Transverse colon (tissue), 4 donors: ENCODE data around the gene TNFSF13. TPM values are rescaled to one million over a fixed set of nuclear protein-coding genes. Genes with fewer than 3 reads are reported as not detected.

Experiments used
- DNase-seq: peaks from one replicate; pipeline ENCODE4 v3.0.0-alpha.2; 2019
- H3K27ac ChIP-seq, 4 donors: fragments of 200-600 bp; sonication (generic); 2 replicates each; pipeline ENCODE4 v1.5.1; 2016 to 2018; ENCODE audit warnings: inconsistent platforms in 4 of 4
- H3K27me3 ChIP-seq: fragments of 200-600 bp; sonication (generic); 2 replicates; pipeline ENCODE4 v1.5.1; 2017; ENCODE audit warnings: inconsistent platforms
- H3K36me3 ChIP-seq, 4 donors: fragments of 200-600 bp; sonication (generic); 2 replicates each; pipeline ENCODE4 v1.5.1; 2017 to 2019; ENCODE audit warnings: inconsistent platforms in 4 of 4
- H3K4me1 ChIP-seq, 4 donors: fragments of 200-600 bp; sonication (generic); 2 replicates each; pipeline ENCODE4 v1.5.1; 2017 to 2020; ENCODE audit warnings: inconsistent platforms in 4 of 4
- H3K4me3 ChIP-seq, 4 donors: fragments of 200-600 bp; sonication (generic); 1 replicate in 1 of 4; 2 replicates in 3 of 4; pipeline versions ENCODE4 v1.5.1 to v1.6.1; 2017 to 2019; ENCODE audit warnings: inconsistent platforms in 4 of 4
- H3K9me3 ChIP-seq, 2 donors: fragments of 200-600 bp; sonication (generic); 2 replicates each; pipeline ENCODE4 v1.5.1; 2017 to 2019; ENCODE audit warnings: inconsistent platforms in 2 of 2
- CTCF ChIP-seq, 5 experiments: fragments of 200-600 bp in 3 of 5; fragments of 450-650 bp in 2 of 5; sonication (generic) in 3 of 5; IDR thresholded peaks; 1 replicate in 2 of 5; 2 replicates in 3 of 5; pipeline ENCODE4 v1.5.1; 2016 to 2017; ENCODE audit warnings: antibody characterized with exemption in 5 of 5, inconsistent platforms in 3 of 5, mild to moderate bottlenecking in 2 of 5, moderate library complexity in 1 of 5
- EP300 ChIP-seq: sonication (generic); formaldehyde crosslinking; IDR thresholded peaks from one replicate; pipeline ENCODE4 v1.6.1; 2017; ENCODE audit warnings: antibody characterized with exemption, low read depth
- POLR2A ChIP-seq: fragments of 450-650 bp; IDR thresholded peaks from one replicate; pipeline ENCODE4 v1.6.1; 2016; ENCODE audit warnings: antibody characterized with exemption, mild to moderate bottlenecking, moderate library complexity
- POLR2AphosphoS5 ChIP-seq, 3 donors: sonication (generic); formaldehyde crosslinking; IDR thresholded peaks; one replicate each; pipeline ENCODE4 v1.6.1; 2016; ENCODE audit warnings: antibody characterized with exemption in 3 of 3
- WGBS, 2 donors: methylation state at CpG; one replicate each; pipeline ENCODE4 v1.1.5; 2018; ENCODE audit warnings: low coverage in 1 of 2; 5-methylcytosine and 5-hydroxymethylcytosine counted together
- in situ Hi-C, 4 donors: fragments of 200-750 bp; cut with MboI; loops; one replicate each; pipeline versions ENCODE4 v1.15.0 to v1.15.1; 2017; ENCODE audit warnings: low sequenced_read_pairs in 3 of 4, low pct_ligation_motif_present in 1 of 4, low pct_unique_long_range_greater_than_20kb in 1 of 4
- intact Hi-C: fragments of 100-400 bp; cut with DNase I; formaldehyde crosslinking; loops from one replicate; pipeline ENCODE4 v1.15.1; 2023; ENCODE audit warnings: low total_unique reads
- total RNA-seq, 4 donors: library from RNA; depleted of rRNA; stranded (reverse); fragments of >200 nt; gene quantifications; one replicate each; pipeline ENCODE4 v1.1.0, GENCODE V29; 2016

Gene TNFSF13
- total RNA-seq, 4 donors from 2014 or later, result 19.7 to 94.3 (median 59.8) TPM

- no peak for TF ChIP-seq POLR2A
- TF ChIP-seq POLR2AphosphoS5 (IDR thresholded peaks at IDR 0.05), result no peak
- TF ChIP-seq CTCF (IDR thresholded peaks at IDR 0.05), result no peak
- TF ChIP-seq EP300, result no peak
- H3K36me3 ChIP-seq, result peaks cover 0 to 31% (median 16%) of the 10 kb centered on the region in 4 donors
- intact Hi-C loops (loop anchor here (10.0 kb wide), 1 partner anchor 536 kb away; the partner anchor contains the start of gene SLC16A11), in situ Hi-C loops (no loop called here)
- peak overlapping the region in 1 of 4 donors; percentile 38 for H3K4me3 ChIP-seq
- no peak for DNase-seq
- peaks cover 35 to 72% (median 51%) of the 10 kb centered on the region in 4 donors for H3K4me1 ChIP-seq
- no peaks in the 10 kb centered on the region for H3K9me3 ChIP-seq
- peak overlapping the region; percentile 89 to 91 (median 90) for H3K27ac ChIP-seq
- WGBS, 2 donors, result 81 to 90% methylated on average over 8 to 23 of the region's 23 CpGs
- H3K27me3 ChIP-seq, result no peaks in the 10 kb centered on the region
These were observed 22.3 kb downstream of the TNFSF13 start for GRCh38 chr17:7580604-7581575.

GRCh38 chr17:7582396-7583252 is 24.1 kb downstream of the TNFSF13 start:
- TF ChIP-seq POLR2AphosphoS5 (IDR thresholded peaks at IDR 0.05) (no peak), CTCF (IDR thresholded peaks at IDR 0.05) (no peak), EP300 (no peak), POLR2A (no peak)
- H3K4me3 ChIP-seq, result peak overlapping the region in 3 of 4 donors; percentile 41 to 67 (median 55)
- H3K27ac ChIP-seq, result peak overlapping the region; percentile 89 to 91 (median 90)
- H3K9me3 ChIP-seq, result no peaks in the 10 kb centered on the region
- in situ Hi-C loops (no loop called here), intact Hi-C loops (loop anchor here (10.0 kb wide), 1 partner anchor 538 kb away; the partner anchor contains the start of gene SLC16A11)
- WGBS, 2 donors, result 87% methylated on average over 31 of the region's 36 CpGs; no CpG with 5 or more reads in 1 of the 2 donors
- peaks cover 0 to 14% (median 8%) of the 10 kb centered on the region in 4 donors for H3K36me3 ChIP-seq
- no peaks in the 10 kb centered on the region for H3K27me3 ChIP-seq
- peak; percentile 24 for DNase-seq
- peaks cover 35 to 70% (median 48%) of the 10 kb centered on the region in 4 donors for H3K4me1 ChIP-seq

GRCh38 chr17:7583253-7584109 is 24.9 kb downstream of the TNFSF13 start, which contains the start of gene MPDU1:
Gene MPDU1 (plus strand): TSS chr17:7583852. CDS start chr17:7583863, 11 bp downstream.
- H3K36me3 ChIP-seq, result peaks cover 0 to 5% (median 3%) of the 10 kb centered on the region in 4 donors
- peaks cover 35 to 69% (median 52%) of the 10 kb centered on the region in 4 donors for H3K4me1 ChIP-seq
- peak; percentile 96 for DNase-seq
- peak within 1 kb of the TSS; percentile 89 to 91 (median 90) for H3K27ac ChIP-seq
- TF ChIP-seq EP300 (no peak), POLR2AphosphoS5 (IDR thresholded peaks at IDR 0.05) (peak; percentile 40 to 82 (median 65)), POLR2A (peak; percentile 83), CTCF (IDR thresholded peaks at IDR 0.05) (peak in 1 of 5 experiments; percentile 29)
- H3K9me3 ChIP-seq, result no peaks in the 10 kb centered on the region
- WGBS, 2 donors, result 20% methylated on average over 69 of the region's 69 CpGs; no CpG with 5 or more reads in 1 of the 2 donors
- no peaks in the 10 kb centered on the region for H3K27me3 ChIP-seq
- in situ Hi-C loops, result no loop called here
- intact Hi-C loops, result loop anchor here (10.0 kb wide), 1 partner anchor 539 kb away; the partner anchor contains the start of gene SLC16A11
- H3K4me3 ChIP-seq, result peak within 1 kb of the TSS; percentile 18 to 67 (median 48)
